Hepatocyte (in vitro differentiated cells): ENCODE data around the gene ARID4B. TPM values are rescaled to one million over a fixed set of nuclear protein-coding genes. Genes with fewer than 3 reads are reported as not detected.

Source experiments
- DNase-seq: peaks from one replicate; pipeline ENCODE4 v3.0.0-alpha.2; 2016; ENCODE audit warnings: low spot score
- H2AFZ ChIP-seq: fragments of 200-600 bp; sonication (generic); 2 replicates; pipeline ENCODE4 v1.6.0; 2016; ENCODE audit warnings: antibody characterized with exemption, mild to moderate bottlenecking
- H3K27ac ChIP-seq: fragments of 200-600 bp; sonication (generic); 2 replicates; pipeline ENCODE4 v1.5.1; 2016; ENCODE audit warnings: mild to moderate bottlenecking
- H3K27me3 ChIP-seq: fragments of 200-600 bp; sonication (generic); 2 replicates; pipeline ENCODE4 v1.6.1; 2016
- H3K36me3 ChIP-seq: fragments of 200-600 bp; sonication (generic); replicated peaks from 2 replicates; pipeline ENCODE4 v1.5.1; 2016; ENCODE audit warnings: low read depth; ENCODE audit not compliant: insufficient read depth
- H3K4me1 ChIP-seq: fragments of 200-600 bp; sonication (generic); 2 replicates; pipeline ENCODE4 v1.5.1; 2016; ENCODE audit warnings: mild to moderate bottlenecking, moderate library complexity; ENCODE audit not compliant: insufficient read depth
- H3K4me2 ChIP-seq: fragments of 200-600 bp; sonication (generic); 2 replicates; pipeline ENCODE4 v1.6.0; 2016
- H3K4me3 ChIP-seq: fragments of 200-600 bp; sonication (generic); 2 replicates; pipeline ENCODE4 v1.5.1; 2016; ENCODE audit warnings: mild to moderate bottlenecking
- H3K79me2 ChIP-seq: fragments of 200-600 bp; sonication (generic); 2 replicates; pipeline ENCODE4 v1.6.0; 2017; ENCODE audit warnings: mild to moderate bottlenecking
- H3K9me2 ChIP-seq: fragments of 200-600 bp; sonication (generic); replicated peaks from 2 replicates; pipeline ENCODE4 v1.6.0; 2017; ENCODE audit warnings: mild to moderate bottlenecking; ENCODE audit not compliant: insufficient read depth
- H3K9me3 ChIP-seq: fragments of 200-600 bp; sonication (generic); 2 replicates; pipeline ENCODE4 v1.5.1; 2016; ENCODE audit warnings: low read depth, mild to moderate bottlenecking
- H4K20me1 ChIP-seq: fragments of 200-600 bp; sonication (generic); 2 replicates; pipeline ENCODE4 v1.6.0; 2016; ENCODE audit warnings: mild to moderate bottlenecking; ENCODE audit not compliant: insufficient read depth, poor library complexity, severe bottlenecking
- EZH2 ChIP-seq: fragments of 200-600 bp; sonication (generic); IDR thresholded peaks from 2 replicates; pipeline ENCODE4 v1.6.1; 2016; ENCODE audit warnings: antibody characterized with exemption, mild to moderate bottlenecking, borderline replicate concordance
- EZH2phosphoT487 ChIP-seq: fragments of 200-600 bp; sonication (generic); IDR thresholded peaks from one replicate; pipeline ENCODE4 v1.6.1; 2018; ENCODE audit warnings: antibody characterized with exemption, mild to moderate bottlenecking, low read depth, moderate library complexity; ENCODE audit not compliant: unreplicated experiment, severe bottlenecking
- WGBS: methylation state at CpG from one replicate; pipeline ENCODE4 v1.1.6; 2016; ENCODE audit warnings: low lambda C conversion rate; ENCODE audit errors: missing lambda C conversion rate; 5-methylcytosine and 5-hydroxymethylcytosine counted together
- polyA plus RNA-seq: library from polyadenylated mRNA; unstranded; fragments of >200 nt; fragmentation: Nextera tagmentation; extraction: Ambion mirVana; gene quantifications from 2 replicates; pipeline ENCODE4 v1.2.1, GENCODE V29; 2016
- total RNA-seq: library from RNA; depleted of rRNA; stranded (reverse); fragments of >200 nt; gene quantifications from 2 replicates; pipeline ENCODE4 v1.2.3, GENCODE V29; 2014
- TF ChIP-seq, protein P1 (sequence below): fragments of 200-600 bp; sonication (generic); IDR thresholded peaks from 2 replicates; pipeline ENCODE4 v1.5.1; 2016; ENCODE audit warnings: antibody characterized with exemption, mild to moderate bottlenecking; ENCODE audit not compliant: poor library complexity

The ARID4B gene
- total and polyA plus RNA-seq, 2 experiments from 2014 or later: 29.4 to 35.0 TPM

DNA sequence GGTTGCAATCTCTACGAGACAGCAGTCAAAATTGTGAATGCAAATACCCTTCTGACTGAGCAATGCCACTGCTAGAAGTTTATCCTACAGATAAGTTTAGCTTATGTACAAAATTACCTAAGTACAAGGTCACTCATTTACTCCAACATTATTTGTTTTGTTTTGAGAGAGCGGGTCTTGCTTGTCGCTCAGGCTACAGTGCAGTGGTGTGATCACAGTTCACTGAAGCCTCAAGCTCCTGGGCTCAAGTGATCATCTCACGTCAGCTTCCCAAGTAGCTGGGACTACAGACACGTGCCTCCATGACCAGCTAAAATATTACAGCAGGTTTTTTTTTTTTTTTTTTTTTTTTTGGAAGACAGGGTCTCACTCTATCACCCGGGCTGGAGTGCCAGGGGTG, 182.3 kb downstream of the ARID4B start:
- Histone ChIP-seq H3K4me3 (no peak overlapping the region), H3K9me3 (no peaks in the 10 kb centered on the region), H3K27ac (no peak overlapping the region), H4K20me1 (no peaks in the 10 kb centered on the region), H3K27me3 (no peaks in the 10 kb centered on the region), H3K79me2 (no peaks in the 10 kb centered on the region), H3K4me1 (no peaks in the 10 kb centered on the region), H3K36me3 (no peaks in the 10 kb centered on the region), H3K9me2 (no peaks in the 10 kb centered on the region), H2AFZ (no peak overlapping the region), H3K4me2 (no peak overlapping the region)
- TF ChIP-seq, protein P1, sequence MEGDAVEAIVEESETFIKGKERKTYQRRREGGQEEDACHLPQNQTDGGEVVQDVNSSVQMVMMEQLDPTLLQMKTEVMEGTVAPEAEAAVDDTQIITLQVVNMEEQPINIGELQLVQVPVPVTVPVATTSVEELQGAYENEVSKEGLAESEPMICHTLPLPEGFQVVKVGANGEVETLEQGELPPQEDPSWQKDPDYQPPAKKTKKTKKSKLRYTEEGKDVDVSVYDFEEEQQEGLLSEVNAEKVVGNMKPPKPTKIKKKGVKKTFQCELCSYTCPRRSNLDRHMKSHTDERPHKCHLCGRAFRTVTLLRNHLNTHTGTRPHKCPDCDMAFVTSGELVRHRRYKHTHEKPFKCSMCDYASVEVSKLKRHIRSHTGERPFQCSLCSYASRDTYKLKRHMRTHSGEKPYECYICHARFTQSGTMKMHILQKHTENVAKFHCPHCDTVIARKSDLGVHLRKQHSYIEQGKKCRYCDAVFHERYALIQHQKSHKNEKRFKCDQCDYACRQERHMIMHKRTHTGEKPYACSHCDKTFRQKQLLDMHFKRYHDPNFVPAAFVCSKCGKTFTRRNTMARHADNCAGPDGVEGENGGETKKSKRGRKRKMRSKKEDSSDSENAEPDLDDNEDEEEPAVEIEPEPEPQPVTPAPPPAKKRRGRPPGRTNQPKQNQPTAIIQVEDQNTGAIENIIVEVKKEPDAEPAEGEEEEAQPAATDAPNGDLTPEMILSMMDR: no peak
- TF ChIP-seq EZH2phosphoT487 (no peak), EZH2 (no peak)
- no peak for DNase-seq
- WGBS: 96% methylated on average over 6 of the region's 6 CpGs

DNA sequence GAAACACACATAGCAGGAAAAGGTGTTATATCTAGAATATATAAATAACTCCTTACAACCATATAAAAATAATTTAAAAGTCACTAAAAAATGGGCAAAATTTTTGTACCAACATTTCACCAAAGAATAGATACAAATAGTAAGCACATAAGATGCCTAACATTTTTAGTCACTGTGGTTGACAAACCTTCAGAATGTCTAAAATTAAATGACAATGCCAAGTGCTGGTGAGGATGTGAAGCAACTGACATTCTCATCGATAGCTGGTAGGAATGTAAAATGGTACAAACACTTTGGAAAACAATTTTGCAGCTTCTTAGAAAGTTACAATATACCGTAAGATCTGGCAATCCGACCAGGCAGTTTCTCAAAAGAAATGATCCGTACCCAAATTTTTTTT, 185.0 kb downstream of the ARID4B start:
- DNase-seq: no peak
- no peaks in the 10 kb centered on the region for H3K4me1 ChIP-seq
- no peaks in the 10 kb centered on the region for H3K36me3 ChIP-seq
- H2AFZ ChIP-seq: no peak overlapping the region
- H3K9me2 ChIP-seq: no peaks in the 10 kb centered on the region
- no peak overlapping the region for H3K4me2 ChIP-seq
- 90% methylated on average over 4 of the region's 4 CpGs for WGBS
- no peaks in the 10 kb centered on the region for H3K9me3 ChIP-seq
- no peak for TF ChIP-seq EZH2
- TF ChIP-seq, protein P1: no peak
- TF ChIP-seq EZH2phosphoT487: no peak
- no peaks in the 10 kb centered on the region for H4K20me1 ChIP-seq
- no peak overlapping the region for H3K4me3 ChIP-seq
- no peak overlapping the region for H3K27ac ChIP-seq
- no peaks in the 10 kb centered on the region for H3K27me3 ChIP-seq
- H3K79me2 ChIP-seq: no peaks in the 10 kb centered on the region

DNA sequence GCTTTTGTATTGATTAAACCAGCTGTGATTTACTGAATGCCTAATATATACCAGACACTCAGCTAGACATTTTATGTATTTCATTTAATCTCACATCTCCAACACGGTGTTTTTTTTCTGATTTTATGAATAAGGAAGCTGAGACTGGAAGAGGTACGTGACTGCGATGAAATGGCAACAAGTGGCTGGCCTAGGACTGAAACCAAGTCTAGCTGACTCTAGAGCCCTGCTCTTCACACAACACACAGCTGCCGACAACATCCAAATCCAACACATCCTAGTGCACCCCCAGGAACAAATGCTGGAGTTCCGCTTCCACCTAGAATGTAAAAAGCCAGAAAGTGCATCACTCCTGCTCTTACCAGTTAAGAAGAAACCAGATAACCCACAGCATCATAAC, 188.7 kb downstream of the ARID4B start:
- TF ChIP-seq, protein P1: no peak
- TF ChIP-seq EZH2: no peak
- TF ChIP-seq EZH2phosphoT487: no peak
- no peak overlapping the region for H3K4me3 ChIP-seq
- H3K4me1 ChIP-seq: no peaks in the 10 kb centered on the region
- no peaks in the 10 kb centered on the region for H4K20me1 ChIP-seq
- no peak for DNase-seq
- no peaks in the 10 kb centered on the region for H3K27me3 ChIP-seq
- H3K4me2 ChIP-seq: no peak overlapping the region
- no peaks in the 10 kb centered on the region for H3K9me3 ChIP-seq
- no peak overlapping the region for H2AFZ ChIP-seq
- no peaks in the 10 kb centered on the region for H3K79me2 ChIP-seq
- WGBS: 96% methylated on average over 5 of the region's 5 CpGs
- H3K27ac ChIP-seq: no peak overlapping the region
- no peaks in the 10 kb centered on the region for H3K36me3 ChIP-seq
- no peaks in the 10 kb centered on the region for H3K9me2 ChIP-seq

DNA sequence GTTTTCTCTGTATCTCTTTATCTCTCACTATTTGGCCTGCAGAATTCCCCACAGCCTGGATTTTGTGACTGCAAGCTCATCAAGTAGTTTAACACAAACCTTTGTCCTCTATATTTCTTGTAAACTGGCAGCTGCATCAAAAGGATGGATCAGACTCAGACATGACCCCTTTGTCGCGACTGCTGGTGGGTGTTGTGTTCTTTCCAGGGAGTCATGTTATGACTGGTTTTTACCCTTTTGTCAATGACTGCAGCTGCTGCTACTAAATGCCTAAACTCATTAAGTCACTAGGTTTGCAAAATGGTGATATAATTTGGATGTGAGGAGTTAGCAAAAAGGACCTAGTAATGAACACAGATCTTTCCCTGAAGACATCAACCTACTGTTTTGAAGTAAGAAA, 189.2 kb downstream of the ARID4B start:
- no peaks in the 10 kb centered on the region for H3K9me3 ChIP-seq
- 100% methylated on average over 2 of the region's 2 CpGs for WGBS
- no peaks in the 10 kb centered on the region for H3K27me3 ChIP-seq
- H3K9me2 ChIP-seq: no peaks in the 10 kb centered on the region
- no peak for TF ChIP-seq EZH2phosphoT487
- TF ChIP-seq EZH2: no peak
- TF ChIP-seq, protein P1: no peak
- H3K36me3 ChIP-seq: no peaks in the 10 kb centered on the region
- no peak overlapping the region for H3K4me3 ChIP-seq
- no peak overlapping the region for H3K27ac ChIP-seq
- H3K4me2 ChIP-seq: no peak overlapping the region
- no peak overlapping the region for H2AFZ ChIP-seq
- no peak for DNase-seq
- H3K4me1 ChIP-seq: no peaks in the 10 kb centered on the region
- no peaks in the 10 kb centered on the region for H3K79me2 ChIP-seq
- no peaks in the 10 kb centered on the region for H4K20me1 ChIP-seq
